ENCODE measurements around the gene FGFBP2. TPM values are rescaled to one million over a fixed set of nuclear protein-coding genes. Genes with fewer than 3 reads are reported as not detected.

FGFBP2 gene, protein sequence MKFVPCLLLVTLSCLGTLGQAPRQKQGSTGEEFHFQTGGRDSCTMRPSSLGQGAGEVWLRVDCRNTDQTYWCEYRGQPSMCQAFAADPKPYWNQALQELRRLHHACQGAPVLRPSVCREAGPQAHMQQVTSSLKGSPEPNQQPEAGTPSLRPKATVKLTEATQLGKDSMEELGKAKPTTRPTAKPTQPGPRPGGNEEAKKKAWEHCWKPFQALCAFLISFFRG
- 0.93 TPM for total RNA-seq
- 1 to 10 TPM in 2 of 8 donors, under 1 TPM in 6; 0.31 to 1.3 (median 0.68) TPM for polyA plus RNA-seq (ENCODE audit: insufficient read depth in 1 of 8, insufficient read length in 8 of 8, low replicate concordance in 1 of 8)
- long read RNA-seq, donor 1 = 0 reads
- long read RNA-seq, donor 2 = 0 reads
- long read RNA-seq, donor 3 = 0 reads
- long read RNA-seq, donor 4, partial matches to known transcripts = 0 of 1 reads
- long read RNA-seq, donor 4, other reads (novel, unspliced or antisense) = 0 of 1 reads
- long read RNA-seq, donor 5 = 0 reads
- long read RNA-seq, donor 6, partial matches to known transcripts = 0 of 1 reads
- long read RNA-seq, donor 6, other reads (novel, unspliced or antisense) = 0 of 1 reads
- long read RNA-seq, donor 7 = 0 reads
- long read RNA-seq, donor 8 = 0 reads
- long read RNA-seq, donor 9, partial matches to known transcripts = 0 of 2 reads
- long read RNA-seq, donor 9, other reads (novel, unspliced or antisense) = 0 of 2 reads
- long read RNA-seq, donor 10 = 0 reads
- long read RNA-seq, donor 11 = 0 reads

DNA sequence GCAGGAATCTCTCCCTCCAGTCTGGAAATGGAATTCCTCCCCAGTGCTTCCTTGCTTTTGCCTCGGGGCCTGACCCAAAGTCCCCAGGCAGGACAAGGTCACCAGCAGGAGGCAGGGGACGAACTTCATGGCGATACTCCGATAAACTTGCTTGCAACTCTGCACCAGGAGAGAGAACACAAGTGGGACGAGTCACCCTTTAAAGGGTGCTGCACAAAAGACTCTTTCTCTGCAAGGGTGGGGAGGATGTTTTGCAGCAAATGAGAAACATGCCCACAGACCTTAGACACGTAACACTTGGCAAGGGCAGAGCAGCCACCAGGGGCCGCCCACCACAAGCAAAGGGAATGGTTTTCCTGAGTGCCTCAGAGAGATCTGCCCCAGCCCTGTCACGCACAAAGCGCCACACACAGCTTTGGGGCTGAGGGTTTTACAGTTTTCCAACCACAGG is at the start of gene FGFBP2:
FGFBP2 (minus strand) TSS at position 175 of the 451 bp plus-strand sequence; CDS start at position 129, 46 bp downstream.
- H3K27me3 ChIP-seq (ENCODE audit: control insufficient read depth, insufficient read depth, low read length) = no peaks in the 10 kb centered on the region
- peaks cover 3% of the 10 kb centered on the region for H3K36me3 ChIP-seq (ENCODE audit: control insufficient read depth, insufficient read depth, low read length)
- H3K4me3 ChIP-seq (ENCODE audit: low read length) = no peak within 1 kb of the TSS
- H3K27ac ChIP-seq (ENCODE audit: low read length) = no peak within 1 kb of the TSS
- peaks cover 5% of the 10 kb centered on the region for H3K9me3 ChIP-seq (replicated peaks; ENCODE audit: control insufficient read depth, low read depth, low read length)
- 55% methylated on average over 8 of the region's 9 CpGs for WGBS (ENCODE audit: insufficient coverage)
- H3K4me1 ChIP-seq (ENCODE audit: control insufficient read depth, insufficient read depth, low read length) = peaks cover 13% of the 10 kb centered on the region
- peak; percentile 36 for DNase-seq

DNA sequence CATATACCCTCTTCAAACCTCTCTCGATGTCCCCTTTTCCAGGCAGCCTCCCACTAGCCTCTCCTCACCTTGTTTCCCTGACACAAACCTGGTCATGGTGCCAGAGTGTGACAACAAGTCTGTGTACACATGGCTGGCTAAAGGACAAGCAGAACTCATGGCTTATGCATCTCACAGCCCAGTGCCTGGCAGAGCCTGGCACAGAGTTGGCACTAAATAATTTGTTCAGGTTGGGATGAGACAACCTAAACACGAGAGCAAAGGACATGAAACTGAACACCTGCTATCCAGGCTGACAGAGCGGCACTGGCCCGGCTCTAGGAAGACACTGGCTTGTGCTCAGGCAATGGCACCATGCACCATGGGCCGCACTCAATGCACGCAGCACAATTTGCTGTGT is 48.2 kb upstream of the FGFBP2 start:
- Histone ChIP-seq H3K9me3 (replicated peaks; ENCODE audit: control insufficient read depth, low read depth, low read length) (no peaks in the 10 kb centered on the region), H3K27me3 (ENCODE audit: control insufficient read depth, insufficient read depth, low read length) (no peaks in the 10 kb centered on the region), H3K27ac (ENCODE audit: low read length) (no peak overlapping the region), H3K4me1 (ENCODE audit: control insufficient read depth, insufficient read depth, low read length) (no peaks in the 10 kb centered on the region), H3K36me3 (ENCODE audit: control insufficient read depth, insufficient read depth, low read length) (peaks cover 10% of the 10 kb centered on the region), H3K4me3 (ENCODE audit: low read length) (no peak overlapping the region)
- DNase-seq = no peak
- WGBS (ENCODE audit: insufficient coverage) = 85% methylated on average over 6 of the region's 6 CpGs

DNA sequence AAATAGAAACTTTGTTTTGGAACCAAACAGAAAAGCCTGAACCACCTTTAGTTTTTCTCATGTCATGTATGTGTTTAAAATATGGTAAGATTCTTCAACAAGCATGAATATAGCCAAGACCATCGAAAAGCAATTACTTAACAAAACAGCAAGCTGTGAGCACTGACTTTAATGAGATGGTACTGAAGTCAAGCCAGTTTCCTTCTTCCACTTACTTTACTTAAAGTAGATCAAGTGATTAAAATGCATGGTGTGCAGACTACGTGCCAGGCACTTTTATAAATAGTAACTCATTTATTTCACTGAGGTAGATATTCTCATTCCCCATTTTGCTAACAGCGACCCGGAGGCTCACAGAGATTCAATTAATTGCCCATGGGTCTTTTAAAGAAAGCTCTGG is 46.2 kb upstream of the FGFBP2 start:
- Histone ChIP-seq H3K9me3 (replicated peaks; ENCODE audit: control insufficient read depth, low read depth, low read length) (no peaks in the 10 kb centered on the region), H3K36me3 (ENCODE audit: control insufficient read depth, insufficient read depth, low read length) (peaks cover 17% of the 10 kb centered on the region), H3K4me1 (ENCODE audit: control insufficient read depth, insufficient read depth, low read length) (no peaks in the 10 kb centered on the region), H3K27me3 (ENCODE audit: control insufficient read depth, insufficient read depth, low read length) (no peaks in the 10 kb centered on the region), H3K4me3 (ENCODE audit: low read length) (no peak overlapping the region), H3K27ac (ENCODE audit: low read length) (no peak overlapping the region)
- DNase-seq = no peak
- WGBS (ENCODE audit: insufficient coverage) = no CpG with 5 or more reads among the region's 4 CpGs

DNA sequence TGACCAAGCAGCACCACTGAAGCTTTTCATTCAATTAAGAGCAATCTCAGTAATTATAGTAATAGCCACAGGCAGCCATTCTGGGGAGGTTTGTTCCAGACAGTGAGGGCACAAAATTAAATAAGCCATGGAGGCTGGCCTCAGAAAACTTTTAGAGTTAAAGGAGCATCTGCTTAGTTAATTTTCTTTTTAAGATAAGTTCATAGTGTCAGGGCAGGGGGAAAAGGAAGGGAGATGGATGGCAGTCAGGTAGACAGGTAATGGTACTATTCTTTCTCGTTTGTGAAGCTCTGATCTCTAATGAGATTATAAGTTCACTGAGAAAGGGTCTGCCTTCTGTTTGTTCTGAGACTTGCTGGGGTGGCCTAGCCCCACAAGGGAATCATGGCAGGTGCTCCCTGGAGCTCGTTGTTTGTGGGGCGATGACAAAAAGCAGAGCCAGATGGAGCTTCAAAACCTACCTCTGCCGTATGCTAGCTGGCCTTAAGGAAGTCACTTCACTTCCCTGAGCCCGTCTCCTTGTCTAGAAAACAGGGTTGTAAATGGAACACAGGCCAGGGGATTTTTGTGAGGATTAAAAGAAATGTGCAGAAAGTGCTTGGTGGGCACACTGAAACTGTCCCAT is 44.6 kb upstream of the FGFBP2 start:
- Histone ChIP-seq H3K36me3 (ENCODE audit: control insufficient read depth, insufficient read depth, low read length) (peaks cover 17% of the 10 kb centered on the region), H3K9me3 (replicated peaks; ENCODE audit: control insufficient read depth, low read depth, low read length) (no peaks in the 10 kb centered on the region)

DNA sequence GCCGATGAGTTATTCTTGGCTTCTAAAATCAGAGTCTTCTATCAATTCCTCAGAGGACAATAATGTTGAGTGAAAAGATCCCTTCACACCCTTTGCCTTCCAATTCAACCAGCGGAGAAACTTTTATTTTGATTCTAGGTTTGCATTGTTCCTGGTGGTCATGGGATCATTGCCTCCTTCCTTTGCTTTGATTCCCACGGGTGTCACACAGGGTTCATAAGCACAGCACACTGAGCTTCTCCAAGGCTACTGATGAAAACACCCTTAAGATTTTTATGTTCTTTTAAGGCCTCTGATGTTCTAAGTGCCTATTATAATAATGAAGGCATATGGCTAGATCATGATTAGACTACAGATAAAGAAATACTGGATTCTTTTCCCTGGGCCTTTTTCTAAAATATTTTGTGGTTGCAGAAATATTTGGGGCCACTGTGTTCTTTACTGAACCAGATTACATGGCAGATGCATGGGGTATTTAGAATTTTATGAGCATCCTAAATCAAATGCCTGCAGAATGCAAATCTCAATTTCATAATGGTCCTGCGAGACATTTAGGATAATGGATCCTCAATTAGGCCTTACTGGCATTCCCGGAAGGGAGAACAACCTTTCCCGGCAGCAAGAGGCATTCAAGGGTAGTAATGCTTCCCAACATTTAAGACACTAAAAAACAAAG is 43.9 kb upstream of the FGFBP2 start:
- Histone ChIP-seq H3K4me1 (ENCODE audit: control insufficient read depth, insufficient read depth, low read length) (no peaks in the 10 kb centered on the region), H3K27me3 (ENCODE audit: control insufficient read depth, insufficient read depth, low read length) (no peaks in the 10 kb centered on the region), H3K9me3 (replicated peaks; ENCODE audit: control insufficient read depth, low read depth, low read length) (no peaks in the 10 kb centered on the region), H3K4me3 (ENCODE audit: low read length) (no peak overlapping the region), H3K27ac (ENCODE audit: low read length) (no peak overlapping the region), H3K36me3 (ENCODE audit: control insufficient read depth, insufficient read depth, low read length) (peaks cover 21% of the 10 kb centered on the region)
- WGBS (ENCODE audit: insufficient coverage) = 55% methylated on average over 3 of the region's 6 CpGs
- no peak for DNase-seq

More for the DNA sequence above, 44.6 kb upstream of the FGFBP2 start:
- H3K4me1 ChIP-seq (ENCODE audit: control insufficient read depth, insufficient read depth, low read length) = no peaks in the 10 kb centered on the region
- DNase-seq = no peak
- no peak overlapping the region for H3K4me3 ChIP-seq (ENCODE audit: low read length)
- H3K27ac ChIP-seq (ENCODE audit: low read length) = no peak overlapping the region
- WGBS (ENCODE audit: insufficient coverage) = 52% methylated on average over 5 of the region's 5 CpGs
- H3K27me3 ChIP-seq (ENCODE audit: control insufficient read depth, insufficient read depth, low read length) = no peaks in the 10 kb centered on the region

DNA sequence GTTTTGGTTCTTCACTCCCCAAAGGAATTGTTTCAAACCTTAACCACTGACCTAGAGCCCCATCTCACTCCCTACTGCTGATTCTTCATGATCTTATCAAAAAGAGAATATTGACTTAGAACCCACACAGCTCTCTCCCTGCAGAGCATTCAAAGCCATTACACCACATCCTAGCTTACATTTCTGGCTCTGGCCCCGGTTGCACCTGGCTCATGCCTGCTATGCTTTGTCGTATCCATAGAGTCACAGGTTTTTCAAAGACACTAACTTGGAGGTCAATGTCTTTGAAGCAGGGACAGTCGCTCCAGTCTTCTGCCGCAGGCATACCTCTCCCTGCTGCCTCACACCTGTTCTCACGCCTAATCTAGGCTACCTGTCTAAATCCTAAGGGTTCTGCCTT is 42.7 kb upstream of the FGFBP2 start:
- H3K9me3 ChIP-seq (replicated peaks; ENCODE audit: control insufficient read depth, low read depth, low read length) = no peaks in the 10 kb centered on the region
- H3K4me1 ChIP-seq (ENCODE audit: control insufficient read depth, insufficient read depth, low read length) = no peaks in the 10 kb centered on the region
- DNase-seq = no peak
- no peak overlapping the region for H3K4me3 ChIP-seq (ENCODE audit: low read length)
- no peak overlapping the region for H3K27ac ChIP-seq (ENCODE audit: low read length)
- H3K36me3 ChIP-seq (ENCODE audit: control insufficient read depth, insufficient read depth, low read length) = peaks cover 16% of the 10 kb centered on the region
- no peaks in the 10 kb centered on the region for H3K27me3 ChIP-seq (ENCODE audit: control insufficient read depth, insufficient read depth, low read length)
- WGBS (ENCODE audit: insufficient coverage) = 57% methylated on average over 5 of the region's 5 CpGs

DNA sequence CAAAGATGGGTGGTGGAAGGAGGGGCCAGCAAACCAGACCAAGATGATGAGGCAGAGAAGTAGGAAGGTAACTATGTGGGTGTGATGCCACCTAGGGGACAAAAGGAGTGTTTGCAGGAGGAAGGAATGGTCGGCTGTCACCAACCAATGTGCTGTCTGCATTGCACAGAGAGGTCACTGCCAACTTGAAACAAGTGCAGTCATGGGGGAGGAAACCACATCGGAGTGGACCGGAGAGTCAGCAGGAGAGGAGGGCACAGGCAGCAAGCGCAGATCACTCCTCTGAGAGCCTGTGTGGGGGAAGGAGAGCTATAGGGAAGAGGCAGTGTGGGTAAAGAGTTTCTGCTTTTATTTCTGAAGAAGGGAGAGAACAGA is 38.5 kb upstream of the FGFBP2 start:
- Histone ChIP-seq H3K4me3 (ENCODE audit: low read length) (no peak overlapping the region), H3K27me3 (ENCODE audit: control insufficient read depth, insufficient read depth, low read length) (no peaks in the 10 kb centered on the region), H3K27ac (ENCODE audit: low read length) (no peak overlapping the region), H3K36me3 (ENCODE audit: control insufficient read depth, insufficient read depth, low read length) (peaks cover 28% of the 10 kb centered on the region), H3K9me3 (replicated peaks; ENCODE audit: control insufficient read depth, low read depth, low read length) (no peaks in the 10 kb centered on the region), H3K4me1 (ENCODE audit: control insufficient read depth, insufficient read depth, low read length) (no peaks in the 10 kb centered on the region)
- DNase-seq = peak; percentile 84
- 2% methylated on average over 4 of the region's 4 CpGs for WGBS (ENCODE audit: insufficient coverage)

DNA sequence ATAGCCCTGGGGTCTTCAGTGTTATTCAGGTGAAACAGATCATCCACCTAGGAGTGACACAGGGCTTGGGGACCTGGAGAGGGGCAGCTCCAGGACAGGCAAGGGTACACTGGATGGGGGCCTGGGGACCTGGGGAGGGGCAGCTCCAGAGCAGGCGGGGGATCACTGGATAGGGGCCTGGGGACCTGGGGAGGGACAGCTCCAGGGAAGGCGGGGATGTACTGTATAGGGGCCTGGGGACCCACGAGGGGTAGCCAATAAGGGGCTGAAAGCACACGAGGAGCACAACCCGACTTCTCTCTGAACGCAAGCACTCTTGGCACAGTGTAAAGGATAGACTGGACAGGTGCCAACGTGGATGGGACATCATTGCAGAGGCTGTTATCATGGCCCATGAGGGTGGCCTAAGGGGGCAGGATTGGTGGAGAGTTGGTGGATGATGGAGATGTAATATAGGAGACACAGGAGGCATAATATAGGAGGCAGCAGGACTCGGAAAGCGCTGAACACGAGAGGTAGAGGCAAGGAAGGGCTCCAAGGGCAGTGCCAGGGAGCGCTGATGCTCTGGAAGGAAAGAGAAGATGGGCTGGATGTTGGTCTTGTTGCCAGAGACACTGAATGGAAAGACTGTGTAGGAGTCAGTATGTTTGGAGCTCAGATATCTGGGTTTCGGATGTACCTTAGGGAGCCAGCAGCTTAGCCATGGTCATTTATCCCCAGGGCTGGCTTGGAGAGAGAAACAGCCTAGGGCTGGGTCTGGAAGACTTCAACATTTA is 37.9 kb upstream of the FGFBP2 start:
- Histone ChIP-seq H3K27me3 (ENCODE audit: control insufficient read depth, insufficient read depth, low read length) (no peaks in the 10 kb centered on the region), H3K4me3 (ENCODE audit: low read length) (no peak overlapping the region), H3K36me3 (ENCODE audit: control insufficient read depth, insufficient read depth, low read length) (peaks cover 25% of the 10 kb centered on the region), H3K27ac (ENCODE audit: low read length) (no peak overlapping the region), H3K9me3 (replicated peaks; ENCODE audit: control insufficient read depth, low read depth, low read length) (no peaks in the 10 kb centered on the region), H3K4me1 (ENCODE audit: control insufficient read depth, insufficient read depth, low read length) (no peaks in the 10 kb centered on the region)
- 74% methylated on average over 11 of the region's 12 CpGs for WGBS (ENCODE audit: insufficient coverage)
- DNase-seq = no peak

DNA sequence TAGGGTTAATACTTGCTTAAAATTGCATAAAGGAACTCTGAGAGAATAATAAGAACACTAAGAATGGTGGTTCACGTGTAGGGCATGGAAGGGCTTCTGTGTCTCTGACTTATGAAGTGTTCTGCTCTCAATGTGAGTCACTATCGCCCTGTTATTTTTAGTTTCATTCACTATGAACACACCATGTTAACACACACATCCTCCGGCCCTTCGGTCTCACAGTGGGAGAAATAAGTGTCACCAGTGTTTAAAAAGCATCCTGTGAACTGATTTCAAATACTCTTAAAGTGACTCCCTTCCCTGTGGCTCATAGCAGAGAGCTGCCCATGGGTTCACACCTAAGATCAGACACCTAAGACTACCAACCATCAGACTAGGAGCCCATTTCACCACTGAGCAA is 33.8 kb upstream of the FGFBP2 start:
- no peak for DNase-seq
- no peaks in the 10 kb centered on the region for H3K27me3 ChIP-seq (ENCODE audit: control insufficient read depth, insufficient read depth, low read length)
- no peaks in the 10 kb centered on the region for H3K9me3 ChIP-seq (replicated peaks; ENCODE audit: control insufficient read depth, low read depth, low read length)
- peaks cover 15% of the 10 kb centered on the region for H3K36me3 ChIP-seq (ENCODE audit: control insufficient read depth, insufficient read depth, low read length)
- H3K4me3 ChIP-seq (ENCODE audit: low read length) = no peak overlapping the region
- H3K4me1 ChIP-seq (ENCODE audit: control insufficient read depth, insufficient read depth, low read length) = no peaks in the 10 kb centered on the region
- WGBS (ENCODE audit: insufficient coverage) = 85% methylated on average over 2 of the region's 4 CpGs
- no peak overlapping the region for H3K27ac ChIP-seq (ENCODE audit: low read length)
